ENCODE results near the gene MCM9.

GRCh38 chr6:118892355-118892991, 42.5 kb downstream of the MCM9 start:
- TF ChIP-seq TAF1 (IDR thresholded peaks at IDR 0.05; ENCODE audit: borderline replicate concordance, insufficient read depth, low read length) = no peak
- no peak for TF ChIP-seq SIN3A (IDR thresholded peaks at IDR 0.05; ENCODE audit: borderline replicate concordance, insufficient read depth, low read length)
- no peak for TF ChIP-seq POLR2AphosphoS5 (IDR thresholded peaks at IDR 0.05; ENCODE audit: low read depth, low read length)
- no peak for TF ChIP-seq REST (IDR thresholded peaks at IDR 0.05; ENCODE audit: insufficient read depth in 1 of 2, low read depth in 2 of 2, low read length in 2 of 2)
- no peak for TF ChIP-seq FOXP2 (optimal IDR thresholded peaks at IDR 0.05; ENCODE audit: borderline replicate concordance, extremely low read depth, extremely low read length, insufficient read depth)
